HG03571 (cell line): ENCODE results near the gene SIM2.

Source experiments
- ATAC-seq: cut with Tn5 transposase; IDR thresholded peaks from one replicate; pipeline ENCODE4 v1.9.1; 2021; ENCODE audit not compliant: unreplicated experiment

The SIM2 gene

GRCh38 chr21:36759348-36760083, 60.6 kb downstream of the SIM2 start:
- no peak for ATAC-seq

- no peak for ATAC-seq
Observed at GRCh38 chr21:36761685-36762084, 62.8 kb downstream of the SIM2 start.

- ATAC-seq, result no peak
Observed at GRCh38 chr21:36762642-36763041, 63.7 kb downstream of the SIM2 start.

GRCh38 chr21:36763305-36763704, 64.4 kb downstream of the SIM2 start:
- no peak for ATAC-seq

- no peak for ATAC-seq
Observed at GRCh38 chr21:36765229-36765628, 66.3 kb downstream of the SIM2 start.

GRCh38 chr21:36766511-36766910, 67.6 kb downstream of the SIM2 start:
- ATAC-seq, result no peak

- ATAC-seq, result no peak
Observed at GRCh38 chr21:36767096-36767495, 68.2 kb downstream of the SIM2 start.

GRCh38 chr21:36768496-36768895, 69.6 kb downstream of the SIM2 start:
- no peak for ATAC-seq

GRCh38 chr21:36769051-36769839, 70.3 kb downstream of the SIM2 start:
- ATAC-seq, result no peak

- no peak for ATAC-seq
Observed at GRCh38 chr21:36773117-36773516, 74.2 kb downstream of the SIM2 start.

- ATAC-seq, result no peak
Observed at GRCh38 chr21:36773995-36774394, 75.1 kb downstream of the SIM2 start.

GRCh38 chr21:36776981-36777617, 78.2 kb downstream of the SIM2 start:
- no peak for ATAC-seq

- no peak for ATAC-seq
Observed at GRCh38 chr21:36780861-36781260, 81.9 kb downstream of the SIM2 start.

GRCh38 chr21:36783612-36784374, 84.9 kb downstream of the SIM2 start:
- ATAC-seq, result no peak

- ATAC-seq, result no peak
Observed at GRCh38 chr21:36784947-36785346, 86.0 kb downstream of the SIM2 start.

- no peak for ATAC-seq
Observed at GRCh38 chr21:36785615-36786014, 86.7 kb downstream of the SIM2 start.

- ATAC-seq, result no peak
Observed at GRCh38 chr21:36786186-36786585, 87.3 kb downstream of the SIM2 start.

GRCh38 chr21:36788120-36788638, 89.3 kb downstream of the SIM2 start:
- no peak for ATAC-seq

- ATAC-seq, result no peak
Observed at GRCh38 chr21:36790616-36791015, 91.7 kb downstream of the SIM2 start.

- ATAC-seq, result no peak
Observed at GRCh38 chr21:36791180-36791579, 92.3 kb downstream of the SIM2 start.
